ENCODE data around the gene TICAM2.

DNA sequence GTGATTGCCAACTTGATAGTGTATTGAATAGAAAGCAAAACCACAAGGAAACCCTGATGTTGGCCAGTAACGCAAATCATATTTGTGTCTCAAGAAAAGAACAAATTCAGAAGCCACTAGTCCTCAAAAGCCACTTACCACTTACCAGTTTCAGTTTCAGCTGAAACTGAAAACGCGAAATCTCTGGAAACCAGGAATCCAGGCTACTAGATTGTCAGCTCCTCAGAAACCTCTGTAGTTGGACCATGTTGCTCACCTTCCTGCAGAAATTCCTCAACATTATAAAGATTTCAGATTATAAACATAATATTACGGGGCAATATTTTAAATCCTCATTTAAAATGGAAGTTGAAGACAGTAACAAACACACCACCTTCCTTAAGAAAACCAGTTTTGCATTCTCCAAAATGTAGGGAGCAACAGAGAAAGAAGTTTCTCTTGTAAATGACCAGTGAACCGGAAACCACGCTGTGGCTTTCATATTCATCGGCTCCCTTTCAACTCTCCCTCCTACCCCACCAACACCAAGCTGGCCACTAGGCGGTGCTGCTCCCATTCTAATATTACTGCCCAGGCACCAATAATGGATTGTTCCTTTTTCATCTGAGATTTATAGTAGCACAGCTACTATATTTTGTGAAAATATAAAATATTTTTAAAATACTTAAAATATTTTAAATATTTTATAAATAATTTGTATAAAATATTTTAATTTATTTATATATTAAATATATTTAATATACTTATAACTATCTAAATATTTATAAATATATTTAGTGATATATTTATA, 32.3 kb upstream of the TICAM2 start:
- TF ChIP-seq, protein P1, sequence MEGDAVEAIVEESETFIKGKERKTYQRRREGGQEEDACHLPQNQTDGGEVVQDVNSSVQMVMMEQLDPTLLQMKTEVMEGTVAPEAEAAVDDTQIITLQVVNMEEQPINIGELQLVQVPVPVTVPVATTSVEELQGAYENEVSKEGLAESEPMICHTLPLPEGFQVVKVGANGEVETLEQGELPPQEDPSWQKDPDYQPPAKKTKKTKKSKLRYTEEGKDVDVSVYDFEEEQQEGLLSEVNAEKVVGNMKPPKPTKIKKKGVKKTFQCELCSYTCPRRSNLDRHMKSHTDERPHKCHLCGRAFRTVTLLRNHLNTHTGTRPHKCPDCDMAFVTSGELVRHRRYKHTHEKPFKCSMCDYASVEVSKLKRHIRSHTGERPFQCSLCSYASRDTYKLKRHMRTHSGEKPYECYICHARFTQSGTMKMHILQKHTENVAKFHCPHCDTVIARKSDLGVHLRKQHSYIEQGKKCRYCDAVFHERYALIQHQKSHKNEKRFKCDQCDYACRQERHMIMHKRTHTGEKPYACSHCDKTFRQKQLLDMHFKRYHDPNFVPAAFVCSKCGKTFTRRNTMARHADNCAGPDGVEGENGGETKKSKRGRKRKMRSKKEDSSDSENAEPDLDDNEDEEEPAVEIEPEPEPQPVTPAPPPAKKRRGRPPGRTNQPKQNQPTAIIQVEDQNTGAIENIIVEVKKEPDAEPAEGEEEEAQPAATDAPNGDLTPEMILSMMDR (optimal IDR thresholded peaks at IDR 0.05 in 1 of 3, IDR thresholded peaks at IDR 0.05 in 1 of 3, conservative IDR thresholded peaks at IDR 0.05 in 1 of 3; ENCODE audit: extremely low read depth in 1 of 3, insufficient read depth in 2 of 3, low read length in 3 of 3) = peak; percentile 69 to 91 (median 91)
- TF ChIP-seq EZH2 (IDR thresholded peaks at IDR 0.05; ENCODE audit: low read length) = no peak

Measured in keratinocyte (primary cell).